Loucy (cell line): ENCODE data around the gene CCDC13.

Source experiments
- H2AFZ ChIP-seq: fragments of 200-600 bp; sonication (generic); 2 replicates; pipeline ENCODE4 v1.6.0; 2016; ENCODE audit warnings: antibody characterized with exemption, mild to moderate bottlenecking, low read length, moderate library complexity
- H3F3A ChIP-seq: fragments of 200-600 bp; 2 replicates; pipeline ENCODE4 v1.6.0; 2016; ENCODE audit warnings: antibody characterized with exemption, low read depth, mild to moderate bottlenecking
- H3K27me3 ChIP-seq: fragments of 200-600 bp; sonication (generic); 2 replicates; pipeline ENCODE4 v1.6.1; 2014; ENCODE audit warnings: low read length, mild to moderate bottlenecking; ENCODE audit not compliant: insufficient read depth, poor library complexity, severe bottlenecking
- H3K36me3 ChIP-seq: fragments of 200-600 bp; sonication (generic); 2 replicates; pipeline ENCODE4 v1.6.1; 2016; ENCODE audit warnings: low read length; ENCODE audit not compliant: insufficient read depth
- H3K4me1 ChIP-seq: fragments of 200-600 bp; sonication (generic); 2 replicates; pipeline ENCODE4 v1.5.1; 2014; ENCODE audit warnings: low read length, mild to moderate bottlenecking; ENCODE audit not compliant: insufficient read depth, poor library complexity, severe bottlenecking
- H3K4me2 ChIP-seq: fragments of 200-600 bp; sonication (generic); 2 replicates; pipeline ENCODE4 v1.6.0; 2014; ENCODE audit warnings: antibody characterized with exemption, low read length, low read depth, mild to moderate bottlenecking; ENCODE audit not compliant: poor library complexity, severe bottlenecking
- H3K4me3 ChIP-seq: fragments of 200-600 bp; sonication (generic); 2 replicates; pipeline ENCODE4 v1.5.1; 2014; ENCODE audit warnings: low read length, mild to moderate bottlenecking, mixed read lengths; ENCODE audit not compliant: poor library complexity, severe bottlenecking
- H3K79me2 ChIP-seq: fragments of 200-600 bp; sonication (generic); 2 replicates; pipeline ENCODE4 v1.6.1; 2014; ENCODE audit warnings: low read length; ENCODE audit not compliant: insufficient read depth
- H3K9ac ChIP-seq: fragments of 200-600 bp; sonication (generic); 2 replicates; pipeline ENCODE4 v1.6.0; 2014; ENCODE audit warnings: mild to moderate bottlenecking, low read depth, low read length, moderate library complexity; ENCODE audit not compliant: poor library complexity, severe bottlenecking
- H3K9me2 ChIP-seq: fragments of 200-600 bp; sonication (generic); replicated peaks from 2 replicates; pipeline ENCODE4 v1.6.1; 2016; ENCODE audit warnings: low read depth, low read length, mixed read lengths
- H3K9me3 ChIP-seq: fragments of 200-600 bp; sonication (generic); 2 replicates; pipeline ENCODE4 v1.6.1; 2014; ENCODE audit warnings: mild to moderate bottlenecking, antibody characterized with exemption, low read length, low read depth; ENCODE audit not compliant: insufficient read depth
- H4K20me1 ChIP-seq: fragments of 200-600 bp; sonication (generic); 2 replicates; pipeline ENCODE4 v1.6.0; 2014; ENCODE audit warnings: antibody characterized with exemption, low read length, mild to moderate bottlenecking; ENCODE audit not compliant: insufficient read depth, poor library complexity, severe bottlenecking
- EZH2phosphoT487 ChIP-seq: fragments of 200-600 bp; IDR thresholded peaks from 2 replicates; pipeline ENCODE4 v1.6.1; 2018; ENCODE audit warnings: antibody characterized with exemption, mild to moderate bottlenecking, moderate library complexity, borderline replicate concordance
- TF ChIP-seq, protein P1 (sequence below): fragments of 200-600 bp; sonication (generic); conservative IDR thresholded peaks from 2 replicates; pipeline ENCODE4 v1.5.1; 2014; ENCODE audit warnings: mild to moderate bottlenecking, antibody characterized with exemption, low read length

CCDC13 gene

DNA sequence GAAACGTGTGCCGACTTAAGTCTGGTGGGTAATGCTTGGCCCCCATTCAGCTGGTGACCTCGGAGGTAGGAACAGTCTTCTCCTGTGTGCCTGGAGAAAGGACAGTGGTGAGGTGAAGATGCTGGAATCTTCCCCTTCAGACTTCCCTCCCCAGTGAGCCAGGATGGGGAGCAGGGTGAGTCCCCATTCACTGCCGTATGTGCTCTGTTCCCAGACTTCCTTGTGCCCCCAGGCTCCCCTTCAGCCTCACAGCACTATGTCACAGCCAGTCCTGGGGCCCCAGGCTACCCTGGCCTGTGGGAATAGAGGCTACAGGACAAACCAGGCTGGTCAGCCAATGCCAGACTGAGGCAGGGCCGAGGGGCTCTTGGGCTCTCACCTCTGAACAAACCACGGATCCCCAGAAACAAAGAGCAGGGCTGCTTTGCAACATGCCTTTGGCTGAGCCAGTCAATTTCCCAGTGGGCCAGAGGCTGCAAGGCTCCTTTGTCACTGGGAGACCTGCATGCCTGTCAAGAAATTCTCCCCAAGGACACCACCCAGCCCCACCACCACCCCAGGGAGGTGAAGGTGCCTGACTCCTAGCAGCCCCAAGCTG lies 38.7 kb downstream of the CCDC13 start:
- H3K27me3 ChIP-seq: no peaks in the 10 kb centered on the region
- H4K20me1 ChIP-seq: no peaks in the 10 kb centered on the region
- H2AFZ ChIP-seq: no peak overlapping the region

DNA sequence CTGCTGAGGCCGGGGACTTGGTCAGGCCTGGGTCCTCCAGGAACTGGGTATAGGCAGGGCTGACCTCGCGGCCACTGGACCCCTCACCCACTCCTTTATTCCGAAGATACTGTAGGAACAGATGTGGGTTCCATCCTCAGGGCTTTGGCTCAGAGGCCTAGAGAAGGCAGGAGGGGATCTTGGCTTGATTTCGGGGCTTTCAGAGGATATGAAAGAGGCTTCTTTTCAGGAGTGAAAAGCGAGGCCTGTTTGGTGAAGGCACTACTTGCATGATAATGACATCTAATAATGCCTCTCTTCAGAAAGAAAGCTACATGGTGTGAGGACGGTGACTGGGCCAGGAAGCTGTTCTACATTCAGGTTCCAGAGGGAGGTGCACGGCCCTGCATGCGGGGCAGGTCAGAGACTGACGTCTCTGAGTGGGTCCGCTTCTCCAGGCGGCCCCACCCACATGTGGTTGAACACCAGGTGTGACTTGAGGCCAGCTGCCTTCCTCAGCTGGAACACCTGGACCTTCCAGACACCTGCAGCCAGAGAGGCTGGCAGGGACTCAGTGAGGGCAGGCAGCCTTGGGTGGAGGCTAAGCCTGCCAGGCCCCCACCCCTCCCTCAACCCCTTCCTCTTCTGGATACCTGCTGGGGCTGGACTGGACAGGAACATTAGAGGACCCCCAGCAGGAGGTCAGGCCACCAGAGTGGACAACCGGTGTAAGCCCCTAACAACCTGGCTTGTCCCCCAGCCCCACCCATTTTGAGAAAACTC lies 39.4 kb downstream of the CCDC13 start:
- no peaks in the 10 kb centered on the region for H3K36me3 ChIP-seq
- H3K9me3 ChIP-seq: no peaks in the 10 kb centered on the region
- H3K27me3 ChIP-seq: no peaks in the 10 kb centered on the region
- no peak overlapping the region for H3K4me3 ChIP-seq
- no peaks in the 10 kb centered on the region for H3K4me1 ChIP-seq
- H3F3A ChIP-seq: no peaks in the 10 kb centered on the region
- no peak for TF ChIP-seq EZH2phosphoT487
- TF ChIP-seq, protein P1, sequence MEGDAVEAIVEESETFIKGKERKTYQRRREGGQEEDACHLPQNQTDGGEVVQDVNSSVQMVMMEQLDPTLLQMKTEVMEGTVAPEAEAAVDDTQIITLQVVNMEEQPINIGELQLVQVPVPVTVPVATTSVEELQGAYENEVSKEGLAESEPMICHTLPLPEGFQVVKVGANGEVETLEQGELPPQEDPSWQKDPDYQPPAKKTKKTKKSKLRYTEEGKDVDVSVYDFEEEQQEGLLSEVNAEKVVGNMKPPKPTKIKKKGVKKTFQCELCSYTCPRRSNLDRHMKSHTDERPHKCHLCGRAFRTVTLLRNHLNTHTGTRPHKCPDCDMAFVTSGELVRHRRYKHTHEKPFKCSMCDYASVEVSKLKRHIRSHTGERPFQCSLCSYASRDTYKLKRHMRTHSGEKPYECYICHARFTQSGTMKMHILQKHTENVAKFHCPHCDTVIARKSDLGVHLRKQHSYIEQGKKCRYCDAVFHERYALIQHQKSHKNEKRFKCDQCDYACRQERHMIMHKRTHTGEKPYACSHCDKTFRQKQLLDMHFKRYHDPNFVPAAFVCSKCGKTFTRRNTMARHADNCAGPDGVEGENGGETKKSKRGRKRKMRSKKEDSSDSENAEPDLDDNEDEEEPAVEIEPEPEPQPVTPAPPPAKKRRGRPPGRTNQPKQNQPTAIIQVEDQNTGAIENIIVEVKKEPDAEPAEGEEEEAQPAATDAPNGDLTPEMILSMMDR: no peak
- H3K9me2 ChIP-seq: no peaks in the 10 kb centered on the region
- no peaks in the 10 kb centered on the region for H4K20me1 ChIP-seq
- no peaks in the 10 kb centered on the region for H3K79me2 ChIP-seq
- H3K4me2 ChIP-seq: no peak overlapping the region
- no peak overlapping the region for H2AFZ ChIP-seq
- H3K9ac ChIP-seq: no peak overlapping the region

More for the DNA sequence above, 38.7 kb downstream of the CCDC13 start:
- Histone ChIP-seq H3K4me2 (no peak overlapping the region), H3K79me2 (no peaks in the 10 kb centered on the region), H3K36me3 (no peaks in the 10 kb centered on the region), H3K9me2 (no peaks in the 10 kb centered on the region), H3K9me3 (no peaks in the 10 kb centered on the region), H3K9ac (no peak overlapping the region), H3K4me3 (no peak overlapping the region), H3K4me1 (no peaks in the 10 kb centered on the region), H3F3A (no peaks in the 10 kb centered on the region)
- TF ChIP-seq EZH2phosphoT487: no peak
- TF ChIP-seq, protein P1: no peak

DNA sequence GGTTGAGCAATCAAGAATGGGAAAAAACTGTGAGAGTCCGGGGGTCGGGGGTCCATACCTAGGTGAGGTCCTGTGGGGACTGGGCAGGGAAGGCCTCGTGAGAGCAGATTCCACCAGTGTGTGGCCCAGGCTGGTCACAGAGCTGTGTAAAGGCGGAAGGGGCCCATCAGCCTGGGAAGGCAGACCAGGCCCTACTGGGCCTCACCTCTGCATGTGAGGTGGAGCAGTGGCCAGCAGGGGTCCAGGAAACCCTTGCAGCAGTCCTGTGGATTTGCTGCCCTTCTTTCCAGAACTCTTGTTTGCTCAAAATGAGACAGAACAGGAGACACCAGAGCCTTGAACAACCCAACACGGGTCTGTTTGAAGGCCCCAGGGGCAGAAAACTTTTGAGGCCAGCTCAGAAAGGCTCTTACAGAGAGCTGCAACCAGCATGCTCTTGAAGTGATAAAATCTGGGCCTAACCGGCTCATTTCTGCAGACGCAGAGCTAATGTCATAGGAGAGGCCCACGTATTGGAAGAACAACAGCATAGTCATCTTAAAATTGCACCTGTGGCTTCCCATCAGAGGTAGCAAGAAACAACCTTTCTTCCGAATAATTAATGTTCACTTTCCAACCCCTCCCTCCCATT lies 40.1 kb downstream of the CCDC13 start:
- H3K9me3 ChIP-seq: no peaks in the 10 kb centered on the region
- H3K79me2 ChIP-seq: no peaks in the 10 kb centered on the region
- H3K36me3 ChIP-seq: no peaks in the 10 kb centered on the region
- H3K27me3 ChIP-seq: no peaks in the 10 kb centered on the region
- H3K4me2 ChIP-seq: no peak overlapping the region
- no peaks in the 10 kb centered on the region for H3F3A ChIP-seq
- H3K9ac ChIP-seq: no peak overlapping the region
- TF ChIP-seq, protein P1: no peak; the same call in 1 of the 2 replicates
- no peak for TF ChIP-seq EZH2phosphoT487
- no peaks in the 10 kb centered on the region for H3K9me2 ChIP-seq
- no peak overlapping the region for H3K4me3 ChIP-seq
- no peak overlapping the region for H2AFZ ChIP-seq
- H4K20me1 ChIP-seq: no peaks in the 10 kb centered on the region
- no peaks in the 10 kb centered on the region for H3K4me1 ChIP-seq
